Measurements from ENCODE around the gene DSP. TPM values are rescaled to one million over a fixed set of nuclear protein-coding genes. Genes with fewer than 3 reads are reported as not detected.

DSP gene, protein sequence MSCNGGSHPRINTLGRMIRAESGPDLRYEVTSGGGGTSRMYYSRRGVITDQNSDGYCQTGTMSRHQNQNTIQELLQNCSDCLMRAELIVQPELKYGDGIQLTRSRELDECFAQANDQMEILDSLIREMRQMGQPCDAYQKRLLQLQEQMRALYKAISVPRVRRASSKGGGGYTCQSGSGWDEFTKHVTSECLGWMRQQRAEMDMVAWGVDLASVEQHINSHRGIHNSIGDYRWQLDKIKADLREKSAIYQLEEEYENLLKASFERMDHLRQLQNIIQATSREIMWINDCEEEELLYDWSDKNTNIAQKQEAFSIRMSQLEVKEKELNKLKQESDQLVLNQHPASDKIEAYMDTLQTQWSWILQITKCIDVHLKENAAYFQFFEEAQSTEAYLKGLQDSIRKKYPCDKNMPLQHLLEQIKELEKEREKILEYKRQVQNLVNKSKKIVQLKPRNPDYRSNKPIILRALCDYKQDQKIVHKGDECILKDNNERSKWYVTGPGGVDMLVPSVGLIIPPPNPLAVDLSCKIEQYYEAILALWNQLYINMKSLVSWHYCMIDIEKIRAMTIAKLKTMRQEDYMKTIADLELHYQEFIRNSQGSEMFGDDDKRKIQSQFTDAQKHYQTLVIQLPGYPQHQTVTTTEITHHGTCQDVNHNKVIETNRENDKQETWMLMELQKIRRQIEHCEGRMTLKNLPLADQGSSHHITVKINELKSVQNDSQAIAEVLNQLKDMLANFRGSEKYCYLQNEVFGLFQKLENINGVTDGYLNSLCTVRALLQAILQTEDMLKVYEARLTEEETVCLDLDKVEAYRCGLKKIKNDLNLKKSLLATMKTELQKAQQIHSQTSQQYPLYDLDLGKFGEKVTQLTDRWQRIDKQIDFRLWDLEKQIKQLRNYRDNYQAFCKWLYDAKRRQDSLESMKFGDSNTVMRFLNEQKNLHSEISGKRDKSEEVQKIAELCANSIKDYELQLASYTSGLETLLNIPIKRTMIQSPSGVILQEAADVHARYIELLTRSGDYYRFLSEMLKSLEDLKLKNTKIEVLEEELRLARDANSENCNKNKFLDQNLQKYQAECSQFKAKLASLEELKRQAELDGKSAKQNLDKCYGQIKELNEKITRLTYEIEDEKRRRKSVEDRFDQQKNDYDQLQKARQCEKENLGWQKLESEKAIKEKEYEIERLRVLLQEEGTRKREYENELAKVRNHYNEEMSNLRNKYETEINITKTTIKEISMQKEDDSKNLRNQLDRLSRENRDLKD (N-terminal part only)
- 42.5 and 43.7 TPM in 2 replicates for total RNA-seq (2014; rRNA removed; shearing (Covaris generic))
- polyA plus RNA-seq (2016; fragmentation: Nextera tagmentation; extraction: Ambion mirVana): 14.8 and 16.8 TPM in 2 replicates
- long read RNA-seq, partial matches to known transcripts: 24 of 24 reads
- long read RNA-seq, other reads (novel, unspliced or antisense): 0 of 24 reads

DNA sequence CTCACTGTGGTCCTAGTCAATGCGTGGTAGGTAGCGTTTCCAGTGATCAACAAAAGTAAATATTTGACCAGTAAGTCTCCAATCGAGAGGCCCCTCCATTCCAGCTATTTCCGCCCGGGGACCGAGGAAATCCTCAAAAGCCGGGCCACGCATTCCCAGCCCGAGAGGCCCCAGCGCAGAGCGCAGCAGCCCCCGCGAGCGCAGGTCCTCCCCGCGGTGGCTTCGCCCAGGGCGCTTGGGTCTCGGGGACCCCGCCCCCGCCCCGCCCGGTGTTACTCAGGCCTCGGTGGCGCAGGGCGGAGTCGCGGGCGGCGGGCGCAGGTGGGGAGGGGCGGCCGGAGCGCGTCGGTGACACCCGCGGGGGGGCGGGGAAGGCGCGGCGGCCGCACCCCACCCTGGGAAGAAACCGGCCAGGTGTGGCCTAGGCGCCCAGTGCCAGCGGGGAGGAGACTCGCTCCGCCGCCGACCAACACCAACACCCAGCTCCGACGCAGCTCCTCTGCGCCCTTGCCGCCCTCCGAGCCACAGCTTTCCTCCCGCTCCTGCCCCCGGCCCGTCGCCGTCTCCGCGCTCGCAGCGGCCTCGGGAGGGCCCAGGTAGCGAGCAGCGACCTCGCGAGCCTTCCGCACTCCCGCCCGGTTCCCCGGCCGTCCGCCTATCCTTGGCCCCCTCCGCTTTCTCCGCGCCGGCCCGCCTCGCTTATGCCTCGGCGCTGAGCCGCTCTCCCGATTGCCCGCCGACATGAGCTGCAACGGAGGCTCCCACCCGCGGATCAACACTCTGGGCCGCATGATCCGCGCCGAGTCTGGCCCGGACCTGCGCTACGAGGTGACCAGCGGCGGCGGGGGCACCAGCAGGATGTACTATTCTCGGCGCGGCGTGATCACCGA, at the start of gene DSP:
TSS of gene DSP (plus strand) at position 497 of the 890 bp plus-strand sequence. CDS start at position 742, 245 bp downstream.
- peaks cover 21% of the 10 kb centered on the region for H3K27me3 Mint-ChIP-seq (ENCODE audit: insufficient read depth, low read depth, poor library complexity)
- Histone ChIP-seq H3F3A (replicated peaks; ENCODE audit: low read depth) (no peaks in the 10 kb centered on the region), H3K27ac (ENCODE audit: low read depth) (0 out of 2 replicates have a peak within 1 kb of the TSS, but pooled peaks have one; percentile 27), H3K4me1 (ENCODE audit: insufficient read depth) (peaks cover 32% of the 10 kb centered on the region), H3K9me2 (ENCODE audit: insufficient read depth) (no peaks in the 10 kb centered on the region), H3K36me3 (ENCODE audit: insufficient read depth) (no peaks in the 10 kb centered on the region), H3K27me3 (ENCODE audit: insufficient read depth) (peaks cover 56% of the 10 kb centered on the region), H3K4me3 (peak within 1 kb of the TSS; percentile 83), H3K79me2 (replicated peaks; ENCODE audit: insufficient read depth) (peaks cover 18% of the 10 kb centered on the region), H4K20me1 (replicated peaks; ENCODE audit: insufficient read depth) (no peaks in the 10 kb centered on the region), H2AFZ (peak within 1 kb of the TSS; percentile 86), H3K4me2 (peak within 1 kb of the TSS; percentile 86)
- peaks cover 32% of the 10 kb centered on the region for H3K4me1 Mint-ChIP-seq
- no peaks in the 10 kb centered on the region; the same call in 2 of the 3 replicates for H3K36me3 Mint-ChIP-seq (ENCODE audit: low read depth)
- peak within 1 kb of the TSS; percentile 92 for H3K4me3 Mint-ChIP-seq
- ATAC-seq (peak; percentile 64), DNase-seq (ENCODE audit: low spot score) (peak; percentile 80)
- TF ChIP-seq, protein P1, sequence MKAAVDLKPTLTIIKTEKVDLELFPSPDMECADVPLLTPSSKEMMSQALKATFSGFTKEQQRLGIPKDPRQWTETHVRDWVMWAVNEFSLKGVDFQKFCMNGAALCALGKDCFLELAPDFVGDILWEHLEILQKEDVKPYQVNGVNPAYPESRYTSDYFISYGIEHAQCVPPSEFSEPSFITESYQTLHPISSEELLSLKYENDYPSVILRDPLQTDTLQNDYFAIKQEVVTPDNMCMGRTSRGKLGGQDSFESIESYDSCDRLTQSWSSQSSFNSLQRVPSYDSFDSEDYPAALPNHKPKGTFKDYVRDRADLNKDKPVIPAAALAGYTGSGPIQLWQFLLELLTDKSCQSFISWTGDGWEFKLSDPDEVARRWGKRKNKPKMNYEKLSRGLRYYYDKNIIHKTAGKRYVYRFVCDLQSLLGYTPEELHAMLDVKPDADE (IDR thresholded peaks at IDR 0.05): no peak
- TF ChIP-seq POLR2AphosphoS5 (IDR thresholded peaks at IDR 0.05; ENCODE audit: low read depth): peak; percentile 54
- TF ChIP-seq, protein P2, sequence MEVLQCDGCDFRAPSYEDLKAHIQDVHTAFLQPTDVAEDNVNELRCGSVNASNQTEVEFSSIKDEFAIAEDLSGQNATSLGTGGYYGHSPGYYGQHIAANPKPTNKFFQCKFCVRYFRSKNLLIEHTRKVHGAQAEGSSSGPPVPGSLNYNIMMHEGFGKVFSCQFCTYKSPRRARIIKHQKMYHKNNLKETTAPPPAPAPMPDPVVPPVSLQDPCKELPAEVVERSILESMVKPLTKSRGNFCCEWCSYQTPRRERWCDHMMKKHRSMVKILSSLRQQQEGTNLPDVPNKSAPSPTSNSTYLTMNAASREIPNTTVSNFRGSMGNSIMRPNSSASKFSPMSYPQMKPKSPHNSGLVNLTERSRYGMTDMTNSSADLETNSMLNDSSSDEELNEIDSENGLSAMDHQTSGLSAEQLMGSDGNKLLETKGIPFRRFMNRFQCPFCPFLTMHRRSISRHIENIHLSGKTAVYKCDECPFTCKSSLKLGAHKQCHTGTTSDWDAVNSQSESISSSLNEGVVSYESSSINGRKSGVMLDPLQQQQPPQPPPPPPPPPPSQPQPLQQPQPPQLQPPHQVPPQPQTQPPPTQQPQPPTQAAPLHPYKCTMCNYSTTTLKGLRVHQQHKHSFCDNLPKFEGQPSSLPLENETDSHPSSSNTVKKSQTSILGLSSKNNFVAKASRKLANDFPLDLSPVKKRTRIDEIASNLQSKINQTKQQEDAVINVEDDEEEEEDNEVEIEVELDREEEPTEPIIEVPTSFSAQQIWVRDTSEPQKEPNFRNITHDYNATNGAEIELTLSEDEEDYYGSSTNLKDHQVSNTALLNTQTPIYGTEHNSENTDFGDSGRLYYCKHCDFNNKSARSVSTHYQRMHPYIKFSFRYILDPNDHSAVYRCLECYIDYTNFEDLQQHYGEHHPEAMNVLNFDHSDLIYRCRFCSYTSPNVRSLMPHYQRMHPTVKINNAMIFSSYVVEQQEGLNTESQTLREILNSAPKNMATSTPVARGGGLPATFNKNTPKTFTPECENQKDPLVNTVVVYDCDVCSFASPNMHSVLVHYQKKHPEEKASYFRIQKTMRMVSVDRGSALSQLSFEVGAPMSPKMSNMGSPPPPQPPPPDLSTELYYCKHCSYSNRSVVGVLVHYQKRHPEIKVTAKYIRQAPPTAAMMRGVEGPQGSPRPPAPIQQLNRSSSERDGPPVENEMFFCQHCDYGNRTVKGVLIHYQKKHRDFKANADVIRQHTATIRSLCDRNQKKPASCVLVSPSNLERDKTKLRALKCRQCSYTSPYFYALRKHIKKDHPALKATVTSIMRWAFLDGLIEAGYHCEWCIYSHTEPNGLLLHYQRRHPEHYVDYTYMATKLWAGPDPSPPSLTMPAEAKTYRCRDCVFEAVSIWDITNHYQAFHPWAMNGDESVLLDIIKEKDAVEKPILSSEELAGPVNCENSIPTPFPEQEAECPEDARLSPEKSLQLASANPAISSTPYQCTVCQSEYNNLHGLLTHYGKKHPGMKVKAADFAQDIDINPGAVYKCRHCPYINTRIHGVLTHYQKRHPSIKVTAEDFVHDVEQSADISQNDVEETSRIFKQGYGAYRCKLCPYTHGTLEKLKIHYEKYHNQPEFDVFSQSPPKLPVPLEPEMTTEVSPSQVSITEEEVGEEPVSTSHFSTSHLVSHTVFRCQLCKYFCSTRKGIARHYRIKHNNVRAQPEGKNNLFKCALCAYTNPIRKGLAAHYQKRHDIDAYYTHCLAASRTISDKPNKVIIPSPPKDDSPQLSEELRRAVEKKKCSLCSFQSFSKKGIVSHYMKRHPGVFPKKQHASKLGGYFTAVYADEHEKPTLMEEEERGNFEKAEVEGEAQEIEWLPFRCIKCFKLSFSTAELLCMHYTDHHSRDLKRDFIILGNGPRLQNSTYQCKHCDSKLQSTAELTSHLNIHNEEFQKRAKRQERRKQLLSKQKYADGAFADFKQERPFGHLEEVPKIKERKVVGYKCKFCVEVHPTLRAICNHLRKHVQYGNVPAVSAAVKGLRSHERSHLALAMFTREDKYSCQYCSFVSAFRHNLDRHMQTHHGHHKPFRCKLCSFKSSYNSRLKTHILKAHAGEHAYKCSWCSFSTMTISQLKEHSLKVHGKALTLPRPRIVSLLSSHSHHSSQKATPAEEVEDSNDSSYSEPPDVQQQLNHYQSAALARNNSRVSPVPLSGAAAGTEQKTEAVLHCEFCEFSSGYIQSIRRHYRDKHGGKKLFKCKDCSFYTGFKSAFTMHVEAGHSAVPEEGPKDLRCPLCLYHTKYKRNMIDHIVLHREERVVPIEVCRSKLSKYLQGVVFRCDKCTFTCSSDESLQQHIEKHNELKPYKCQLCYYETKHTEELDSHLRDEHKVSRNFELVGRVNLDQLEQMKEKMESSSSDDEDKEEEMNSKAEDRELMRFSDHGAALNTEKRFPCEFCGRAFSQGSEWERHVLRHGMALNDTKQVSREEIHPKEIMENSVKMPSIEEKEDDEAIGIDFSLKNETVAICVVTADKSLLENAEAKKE (CRISPR knock-in tag; IDR thresholded peaks at IDR 0.05): no peak
- peak; percentile 62 for TF ChIP-seq CREB1 (CRISPR knock-in tag; IDR thresholded peaks at IDR 0.05; ENCODE audit: low read depth)
- TF ChIP-seq EZH2 (IDR thresholded peaks at IDR 0.05; ENCODE audit: low read depth, unreplicated experiment): peak; percentile 33
- TF ChIP-seq STAT1 (IDR thresholded peaks at IDR 0.05; ENCODE audit: unreplicated experiment): no peak
- H3K27ac Mint-ChIP-seq: no peak within 1 kb of the TSS
- H3K9me3 Mint-ChIP-seq: no peaks in the 10 kb centered on the region

All from GM23338 (cell line).